ENCODE data around the gene ANKS1B. TPM values are rescaled to one million over a fixed set of nuclear protein-coding genes. Genes with fewer than 3 reads are reported as not detected.

ANKS1B gene
- total and polyA plus RNA-seq, 4 donors, result 0.03 to 3.4 (median 0.53) TPM

GRCh38 chr12:98856897-98857540 is 1127.7 kb downstream of the ANKS1B start:
- no peaks in the 10 kb centered on the region for H3K36me3 ChIP-seq (ENCODE audit: control insufficient read depth in 4 of 4, insufficient read depth in 3 of 4, low read depth in 1 of 4, low read length in 3 of 4)
- WGBS, result 26% methylated on average over 4 of the region's 4 CpGs

GRCh38 chr12:98852181-98852580 is 1132.6 kb downstream of the ANKS1B start:
- Histone ChIP-seq H3K27ac (ENCODE audit: low read depth in 1 of 2, low read length in 2 of 2) (no peak overlapping the region), H3K4me1 (ENCODE audit: control insufficient read depth in 4 of 4, insufficient read depth in 4 of 4, low read length in 3 of 4) (no peaks in the 10 kb centered on the region), H3K9ac (ENCODE audit: low read depth in 1 of 2, low read length in 2 of 2) (no peak overlapping the region), H3K4me3 (ENCODE audit: low read depth in 1 of 3, low read length in 3 of 3) (no peak overlapping the region), H3K36me3 (ENCODE audit: control insufficient read depth in 4 of 4, insufficient read depth in 3 of 4, low read depth in 1 of 4, low read length in 3 of 4) (no peaks in the 10 kb centered on the region), H3K27me3 (ENCODE audit: control insufficient read depth in 4 of 4, insufficient read depth in 4 of 4, low read length in 3 of 4) (peaks cover 0 to 3% (median 1%) of the 10 kb centered on the region in 4 donors), H3K9me3 (ENCODE audit: control insufficient read depth in 4 of 4, low read length in 3 of 4) (no peaks in the 10 kb centered on the region)
- 77% methylated on average over 2 of the region's 2 CpGs for WGBS
- DNase-seq (ENCODE audit: low spot score), result no peak
- TF ChIP-seq GABPA (IDR thresholded peaks at IDR 0.05 in 1 of 2, conservative IDR thresholded peaks at IDR 0.05 in 1 of 2) (no peak), EGR1 (IDR thresholded peaks at IDR 0.05; ENCODE audit: low read depth in 2 of 2) (no peak)

More at GRCh38 chr12:98856897-98857540, 1127.7 kb downstream of the ANKS1B start:
- H3K4me1 ChIP-seq (ENCODE audit: control insufficient read depth in 4 of 4, insufficient read depth in 4 of 4, low read length in 3 of 4), result no peaks in the 10 kb centered on the region
- no peak overlapping the region for H3K4me3 ChIP-seq (ENCODE audit: low read depth in 1 of 3, low read length in 3 of 3)
- peaks cover 0 to 3% (median 0%) of the 10 kb centered on the region in 4 donors for H3K27me3 ChIP-seq (ENCODE audit: control insufficient read depth in 4 of 4, insufficient read depth in 4 of 4, low read length in 3 of 4)
- no peaks in the 10 kb centered on the region for H3K9me3 ChIP-seq (ENCODE audit: control insufficient read depth in 4 of 4, low read length in 3 of 4)
- DNase-seq (ENCODE audit: low spot score), result no peak
- H3K9ac ChIP-seq (ENCODE audit: low read depth in 1 of 2, low read length in 2 of 2), result no peak overlapping the region
- H3K27ac ChIP-seq (ENCODE audit: low read depth in 1 of 2, low read length in 2 of 2), result no peak overlapping the region
- TF ChIP-seq RXRA (IDR thresholded peaks at IDR 0.05) (no peak), ZBTB33 (IDR thresholded peaks at IDR 0.05) (no peak)

- H3K4me3 ChIP-seq (ENCODE audit: low read depth in 1 of 3, low read length in 3 of 3), result no peak overlapping the region
- no peaks in the 10 kb centered on the region for H3K4me1 ChIP-seq (ENCODE audit: control insufficient read depth in 4 of 4, insufficient read depth in 4 of 4, low read length in 3 of 4)
- no peaks in the 10 kb centered on the region for H3K36me3 ChIP-seq (ENCODE audit: control insufficient read depth in 4 of 4, insufficient read depth in 3 of 4, low read depth in 1 of 4, low read length in 3 of 4)
- H3K27me3 ChIP-seq (ENCODE audit: control insufficient read depth in 4 of 4, insufficient read depth in 4 of 4, low read length in 3 of 4), result peaks cover 0 to 8% (median 2%) of the 10 kb centered on the region in 4 donors
- TF ChIP-seq, protein P1, sequence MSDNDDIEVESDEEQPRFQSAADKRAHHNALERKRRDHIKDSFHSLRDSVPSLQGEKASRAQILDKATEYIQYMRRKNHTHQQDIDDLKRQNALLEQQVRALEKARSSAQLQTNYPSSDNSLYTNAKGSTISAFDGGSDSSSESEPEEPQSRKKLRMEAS (IDR thresholded peaks at IDR 0.05), result no peak
- TF ChIP-seq FOXA1 (IDR thresholded peaks at IDR 0.05), result no peak
- TF ChIP-seq RXRA (IDR thresholded peaks at IDR 0.05), result no peak
- TF ChIP-seq, protein P2, sequence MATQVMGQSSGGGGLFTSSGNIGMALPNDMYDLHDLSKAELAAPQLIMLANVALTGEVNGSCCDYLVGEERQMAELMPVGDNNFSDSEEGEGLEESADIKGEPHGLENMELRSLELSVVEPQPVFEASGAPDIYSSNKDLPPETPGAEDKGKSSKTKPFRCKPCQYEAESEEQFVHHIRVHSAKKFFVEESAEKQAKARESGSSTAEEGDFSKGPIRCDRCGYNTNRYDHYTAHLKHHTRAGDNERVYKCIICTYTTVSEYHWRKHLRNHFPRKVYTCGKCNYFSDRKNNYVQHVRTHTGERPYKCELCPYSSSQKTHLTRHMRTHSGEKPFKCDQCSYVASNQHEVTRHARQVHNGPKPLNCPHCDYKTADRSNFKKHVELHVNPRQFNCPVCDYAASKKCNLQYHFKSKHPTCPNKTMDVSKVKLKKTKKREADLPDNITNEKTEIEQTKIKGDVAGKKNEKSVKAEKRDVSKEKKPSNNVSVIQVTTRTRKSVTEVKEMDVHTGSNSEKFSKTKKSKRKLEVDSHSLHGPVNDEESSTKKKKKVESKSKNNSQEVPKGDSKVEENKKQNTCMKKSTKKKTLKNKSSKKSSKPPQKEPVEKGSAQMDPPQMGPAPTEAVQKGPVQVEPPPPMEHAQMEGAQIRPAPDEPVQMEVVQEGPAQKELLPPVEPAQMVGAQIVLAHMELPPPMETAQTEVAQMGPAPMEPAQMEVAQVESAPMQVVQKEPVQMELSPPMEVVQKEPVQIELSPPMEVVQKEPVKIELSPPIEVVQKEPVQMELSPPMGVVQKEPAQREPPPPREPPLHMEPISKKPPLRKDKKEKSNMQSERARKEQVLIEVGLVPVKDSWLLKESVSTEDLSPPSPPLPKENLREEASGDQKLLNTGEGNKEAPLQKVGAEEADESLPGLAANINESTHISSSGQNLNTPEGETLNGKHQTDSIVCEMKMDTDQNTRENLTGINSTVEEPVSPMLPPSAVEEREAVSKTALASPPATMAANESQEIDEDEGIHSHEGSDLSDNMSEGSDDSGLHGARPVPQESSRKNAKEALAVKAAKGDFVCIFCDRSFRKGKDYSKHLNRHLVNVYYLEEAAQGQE (IDR thresholded peaks at IDR 0.05), result no peak
- no peak for TF ChIP-seq NR2F2 (IDR thresholded peaks at IDR 0.05)
- TF ChIP-seq, protein P3, sequence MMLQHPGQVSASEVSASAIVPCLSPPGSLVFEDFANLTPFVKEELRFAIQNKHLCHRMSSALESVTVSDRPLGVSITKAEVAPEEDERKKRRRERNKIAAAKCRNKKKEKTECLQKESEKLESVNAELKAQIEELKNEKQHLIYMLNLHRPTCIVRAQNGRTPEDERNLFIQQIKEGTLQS (IDR thresholded peaks at IDR 0.05), result no peak
- no peak for TF ChIP-seq EGR1 (IDR thresholded peaks at IDR 0.05; ENCODE audit: low read depth in 2 of 2)
- TF ChIP-seq FOXA2 (IDR thresholded peaks at IDR 0.05), result no peak
- TF ChIP-seq HNF4A (conservative IDR thresholded peaks at IDR 0.05), result no peak
- no peak for TF ChIP-seq RAD21 (IDR thresholded peaks at IDR 0.05)
- no peak for TF ChIP-seq JUND (IDR thresholded peaks at IDR 0.05)
- no peak for TF ChIP-seq HNF4G (IDR thresholded peaks at IDR 0.05)
- TF ChIP-seq SP1 (IDR thresholded peaks at IDR 0.05), result no peak
- TF ChIP-seq GABPA (IDR thresholded peaks at IDR 0.05 in 1 of 2, conservative IDR thresholded peaks at IDR 0.05 in 1 of 2), result no peak
- no peak for TF ChIP-seq TAF1 (conservative IDR thresholded peaks at IDR 0.05)
- TF ChIP-seq YY1 (IDR thresholded peaks at IDR 0.05), result no peak
- no peak for TF ChIP-seq ZBTB33 (IDR thresholded peaks at IDR 0.05)
- H3K27ac ChIP-seq (ENCODE audit: low read depth in 1 of 2, low read length in 2 of 2), result no peak overlapping the region
- 88% methylated on average over 2 of the region's 2 CpGs for WGBS
- no peak overlapping the region for H3K9ac ChIP-seq (ENCODE audit: low read depth in 1 of 2, low read length in 2 of 2)
- H3K9me3 ChIP-seq (ENCODE audit: control insufficient read depth in 4 of 4, low read length in 3 of 4), result no peaks in the 10 kb centered on the region
- no peak for DNase-seq (ENCODE audit: low spot score)
Measured at GRCh38 chr12:98847242-98847641, 1137.5 kb downstream of the ANKS1B start.
